Endothelial cell of umbilical vein (primary cell): ENCODE measurements around the gene SLC13A5.

Experiments used
- EZH2 ChIP-seq: IDR thresholded peaks from 2 replicates; pipeline ENCODE4 v1.6.1; 2012; ENCODE audit warnings: borderline replicate concordance, low read depth, mild to moderate bottlenecking, moderate library complexity, low read length, inconsistent platforms; ENCODE audit not compliant: severe bottlenecking
- GATA2 ChIP-seq: IDR thresholded peaks from 2 replicates; pipeline ENCODE4 v1.7.0; 2011; ENCODE audit warnings: low read depth, mild to moderate bottlenecking, moderate library complexity, mixed read lengths, low read length; ENCODE audit not compliant: insufficient read length, insufficient read depth
- MYC ChIP-seq: IDR thresholded peaks from one replicate; pipeline ENCODE4 v1.6.1; 2011; ENCODE audit warnings: mild to moderate bottlenecking, low read depth, low read length
- POLR2A ChIP-seq: IDR thresholded peaks from 2 replicates; pipeline ENCODE4 v1.6.1; 2012; ENCODE audit warnings: low read depth, mild to moderate bottlenecking, control low read depth, low read length
- POLR2AphosphoS5 ChIP-seq: IDR thresholded peaks from 2 replicates; pipeline ENCODE4 v1.6.1; 2012; ENCODE audit warnings: low read depth, mild to moderate bottlenecking, control low read depth, low read length, moderate library complexity; ENCODE audit not compliant: insufficient read depth
- TF ChIP-seq, protein P1 (sequence below), 2 donors: IDR thresholded peaks; 1 replicate in 1 of 2; 2 replicates in 1 of 2; pipeline ENCODE4 v1.5.1; 2011; ENCODE audit warnings: low read length in 2 of 2, mild to moderate bottlenecking in 2 of 2, moderate library complexity in 2 of 2, control low read depth in 1 of 2, inconsistent platforms in 1 of 2, low read depth in 1 of 2; ENCODE audit not compliant: insufficient read depth in 1 of 2; ENCODE audit errors: extremely low read depth in 1 of 2
- TF ChIP-seq, protein P2 (sequence below): IDR thresholded peaks from 2 replicates; pipeline ENCODE4 v1.6.1; 2011; ENCODE audit not compliant: insufficient read depth, insufficient read length

DNA sequence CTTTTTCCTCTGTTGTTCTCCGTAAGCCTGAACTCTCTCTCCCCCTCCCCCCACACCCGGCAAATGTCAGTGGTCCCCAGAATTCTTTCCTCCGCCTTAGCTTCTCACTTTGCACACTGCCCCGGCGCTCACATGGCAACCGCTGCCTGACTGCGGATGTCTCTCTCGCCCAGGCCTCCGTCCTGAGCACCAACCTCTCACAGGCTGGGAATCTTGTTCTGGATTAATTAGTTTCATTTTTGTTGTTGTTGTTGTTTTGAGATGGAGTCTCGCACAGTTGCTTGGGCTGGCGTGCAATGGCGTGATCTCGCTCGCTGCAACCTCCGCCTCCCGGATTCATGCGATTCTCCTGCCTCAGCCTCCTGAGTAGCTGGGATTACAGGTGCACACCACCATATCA, 45.0 kb downstream of the SLC13A5 start:
- TF ChIP-seq, protein P1, sequence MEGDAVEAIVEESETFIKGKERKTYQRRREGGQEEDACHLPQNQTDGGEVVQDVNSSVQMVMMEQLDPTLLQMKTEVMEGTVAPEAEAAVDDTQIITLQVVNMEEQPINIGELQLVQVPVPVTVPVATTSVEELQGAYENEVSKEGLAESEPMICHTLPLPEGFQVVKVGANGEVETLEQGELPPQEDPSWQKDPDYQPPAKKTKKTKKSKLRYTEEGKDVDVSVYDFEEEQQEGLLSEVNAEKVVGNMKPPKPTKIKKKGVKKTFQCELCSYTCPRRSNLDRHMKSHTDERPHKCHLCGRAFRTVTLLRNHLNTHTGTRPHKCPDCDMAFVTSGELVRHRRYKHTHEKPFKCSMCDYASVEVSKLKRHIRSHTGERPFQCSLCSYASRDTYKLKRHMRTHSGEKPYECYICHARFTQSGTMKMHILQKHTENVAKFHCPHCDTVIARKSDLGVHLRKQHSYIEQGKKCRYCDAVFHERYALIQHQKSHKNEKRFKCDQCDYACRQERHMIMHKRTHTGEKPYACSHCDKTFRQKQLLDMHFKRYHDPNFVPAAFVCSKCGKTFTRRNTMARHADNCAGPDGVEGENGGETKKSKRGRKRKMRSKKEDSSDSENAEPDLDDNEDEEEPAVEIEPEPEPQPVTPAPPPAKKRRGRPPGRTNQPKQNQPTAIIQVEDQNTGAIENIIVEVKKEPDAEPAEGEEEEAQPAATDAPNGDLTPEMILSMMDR (IDR thresholded peaks at IDR 0.05; ENCODE audit: extremely low read depth in 1 of 2, insufficient read depth in 1 of 2, low read depth in 1 of 2, low read length in 2 of 2), result no peak
- TF ChIP-seq POLR2A (no peak), POLR2AphosphoS5 (no peak), MYC (no peak), GATA2 (no peak), EZH2 (no peak)
- TF ChIP-seq, protein P2, sequence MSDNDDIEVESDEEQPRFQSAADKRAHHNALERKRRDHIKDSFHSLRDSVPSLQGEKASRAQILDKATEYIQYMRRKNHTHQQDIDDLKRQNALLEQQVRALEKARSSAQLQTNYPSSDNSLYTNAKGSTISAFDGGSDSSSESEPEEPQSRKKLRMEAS, result no peak
